Ovary (tissue), 3 donors: Measurements from ENCODE around the gene METTL16.

Source experiments
- CTCF ChIP-seq, 3 donors: fragments of 450-650 bp in 2 of 3; fragments of 200-600 bp in 1 of 3; IDR thresholded peaks; one replicate each; pipeline versions ENCODE4 v1.5.1 to v1.8.0; 2016 to 2022; ENCODE audit warnings: antibody characterized with exemption in 3 of 3, mild to moderate bottlenecking in 1 of 3
- EP300 ChIP-seq: sonication (generic); formaldehyde crosslinking; IDR thresholded peaks from one replicate; pipeline ENCODE4 v1.6.1; 2017; ENCODE audit warnings: antibody characterized with exemption
- donor health status: DM: no; HTN: no; CAD: no.

- TF ChIP-seq CTCF (IDR thresholded peaks at IDR 0.05) (no peak), EP300 (no peak)
Observed at GRCh38 chr17:2372681-2373080, 139.0 kb downstream of the METTL16 start.
